ENCODE results near the gene KCNS1.
"Not testable (repeated sequence)": the region's sequence is repeated elsewhere in the genome, so short reads cannot be mapped to it uniquely, and the experiment has no call there.

KCNS1 gene

GRCh38 chr20:45072066-45072465 is 28.9 kb downstream of the KCNS1 start:
- no peak for DNase-seq

- no peak for DNase-seq
These were observed 29.8 kb downstream of the KCNS1 start for GRCh38 chr20:45070932-45071632.

DNA sequence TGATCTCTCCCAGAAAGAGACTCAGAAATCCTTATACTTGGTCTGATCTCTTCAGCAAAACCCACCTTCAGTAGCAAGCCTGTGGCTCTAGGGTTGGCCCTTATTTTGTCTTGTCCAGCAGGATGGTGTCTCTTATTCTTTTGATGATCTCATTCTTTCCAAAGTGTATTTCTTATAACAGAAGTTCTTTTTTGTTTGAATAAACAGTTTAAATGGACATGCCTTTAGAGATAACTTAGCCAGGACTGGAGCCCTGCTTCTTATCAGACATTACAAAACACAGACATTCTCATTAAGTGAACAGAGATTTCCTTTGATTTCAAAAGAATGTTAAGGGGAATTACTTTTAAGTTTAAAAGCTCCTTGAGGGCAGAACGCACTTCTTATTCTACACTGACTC is 31.7 kb downstream of the KCNS1 start:
- no peak for DNase-seq

DNA sequence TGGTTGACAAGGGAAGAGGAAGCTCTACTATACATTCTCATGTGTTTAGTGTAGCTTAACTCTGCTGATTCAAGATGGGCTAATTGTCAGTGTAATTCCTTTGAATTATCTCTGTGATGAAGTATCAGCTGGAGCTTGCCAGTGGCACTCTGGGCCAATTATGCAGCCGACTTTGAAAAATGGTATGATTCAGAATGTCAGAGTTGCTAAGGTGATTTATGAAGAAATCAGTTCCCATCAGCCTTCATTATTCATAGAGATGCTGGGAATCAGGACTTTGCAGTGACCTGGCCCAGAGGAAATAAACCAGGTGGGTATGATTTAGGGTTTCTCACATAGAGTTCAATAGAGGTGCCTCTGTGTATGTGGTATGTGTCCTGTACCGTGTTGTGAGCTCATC is 33.4 kb downstream of the KCNS1 start:
- DNase-seq: no peak

DNA sequence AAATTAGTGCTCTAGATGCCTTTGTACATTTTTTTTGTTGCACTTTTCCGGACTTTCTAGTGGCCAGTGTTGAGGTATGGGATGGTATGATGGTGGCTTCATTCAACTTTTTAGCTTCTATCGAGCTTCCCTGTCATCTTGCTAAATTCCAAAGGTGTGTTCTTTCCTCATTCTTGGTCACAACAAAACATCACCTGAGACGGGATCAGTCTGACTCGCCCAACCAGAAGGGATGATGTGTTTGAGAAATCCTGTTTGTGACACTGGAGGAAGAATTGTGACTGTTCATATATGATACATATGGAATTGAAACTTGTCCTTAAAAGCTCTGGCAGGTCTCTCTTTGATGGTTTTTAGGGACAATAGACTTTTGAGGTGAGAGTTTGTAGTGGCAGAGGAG is 33.8 kb downstream of the KCNS1 start:
- no peak for DNase-seq

GRCh38 chr20:45066372-45066771 is 34.6 kb downstream of the KCNS1 start:
- no peak for DNase-seq

DNA sequence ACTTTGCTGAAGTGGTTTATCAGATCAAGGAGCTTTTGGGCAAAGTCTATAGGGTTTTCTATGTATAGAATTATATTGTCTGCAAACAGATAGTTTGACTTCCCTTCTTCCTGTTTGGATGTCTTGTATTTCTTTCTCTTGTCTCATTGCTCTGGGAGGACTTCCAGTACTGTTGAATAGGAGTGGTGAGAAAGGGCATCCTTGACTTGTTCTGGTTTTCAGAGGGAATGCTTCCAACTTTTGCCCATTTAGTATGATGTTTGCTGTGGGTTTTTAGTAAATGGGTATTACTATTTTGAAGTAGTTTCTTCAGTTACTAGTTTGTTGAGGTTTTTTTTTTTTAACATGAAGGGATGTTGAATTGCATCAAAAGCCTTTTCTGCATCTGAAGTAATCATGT is 36.1 kb downstream of the KCNS1 start:
- no peak for DNase-seq

DNA sequence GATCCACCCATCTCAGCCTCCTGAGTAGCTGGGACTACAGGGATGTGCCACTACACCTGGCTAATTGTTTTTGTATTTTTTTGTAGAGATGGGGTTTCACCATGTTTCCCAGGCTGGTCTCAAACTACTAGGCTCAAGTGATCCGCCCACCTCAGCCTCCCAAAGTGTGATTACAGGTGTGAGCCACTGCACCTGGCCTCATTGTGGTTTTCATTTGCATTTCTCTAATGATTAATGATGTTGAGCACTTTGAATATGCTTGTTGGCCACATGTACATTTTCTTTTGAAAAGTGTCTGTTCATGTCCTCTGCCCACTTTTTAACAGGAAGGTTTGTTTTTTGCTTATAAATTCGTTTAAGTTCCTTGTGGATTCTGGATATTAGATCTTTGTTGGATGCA is 37.8 kb downstream of the KCNS1 start:
- DNase-seq: not testable (repeated sequence)

- no peak for DNase-seq
These were observed 39.7 kb downstream of the KCNS1 start for GRCh38 chr20:45061244-45061643.

DNA sequence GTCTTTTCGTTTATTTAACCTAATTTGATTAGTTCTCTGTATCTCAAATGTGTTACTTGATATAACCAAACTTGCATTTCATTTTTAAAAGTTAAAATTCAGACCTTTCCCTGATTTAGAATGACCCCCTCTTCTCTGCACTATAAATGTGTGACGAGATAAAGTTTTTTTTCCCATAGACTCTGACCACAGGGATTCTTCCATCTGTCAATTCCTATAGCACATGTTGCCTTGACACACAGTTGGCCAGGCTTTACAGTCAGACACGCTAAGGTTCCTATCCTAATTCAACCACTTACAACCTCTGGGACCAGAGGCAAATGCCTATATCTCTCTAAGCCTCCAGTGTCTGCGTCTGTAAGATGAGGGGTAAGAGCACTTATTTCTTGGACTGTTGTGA is 40.6 kb downstream of the KCNS1 start:
- DNase-seq: no peak

GRCh38 chr20:45059022-45059728 is 41.8 kb downstream of the KCNS1 start:
- no peak for DNase-seq

DNA sequence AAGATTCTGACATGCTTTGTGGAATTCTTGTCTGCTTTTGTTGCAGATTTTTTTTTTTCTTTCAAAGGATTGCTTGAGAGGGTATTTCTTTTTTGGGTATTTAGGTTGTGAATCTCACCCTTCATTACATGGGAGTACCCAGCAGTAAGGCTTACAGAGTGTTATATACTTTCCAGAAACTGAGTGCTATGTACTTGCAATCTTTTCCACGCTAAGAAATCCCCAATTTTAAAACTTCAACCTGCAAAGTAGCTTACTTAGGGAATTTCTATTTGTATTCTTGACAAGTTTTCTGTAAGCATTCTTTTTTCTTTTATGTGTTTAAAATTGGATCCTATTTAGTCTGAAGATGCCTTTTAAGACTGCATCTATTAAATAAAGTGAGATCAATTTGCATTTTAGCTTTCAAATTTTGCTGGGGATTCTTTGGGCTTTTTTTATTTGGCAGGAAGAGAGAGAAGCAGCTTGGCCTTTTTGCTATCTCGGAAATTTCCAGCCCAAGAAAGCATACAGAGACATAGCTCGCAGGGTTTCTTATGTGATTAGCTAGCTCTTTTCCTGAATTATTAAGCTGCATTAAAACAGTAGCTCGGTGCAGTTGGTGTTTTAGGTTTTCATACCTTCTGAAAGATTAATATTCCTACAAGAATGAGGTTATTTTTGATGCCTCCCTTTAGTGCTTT is 42.6 kb downstream of the KCNS1 start:
- no peak for DNase-seq

- no peak for DNase-seq
These were observed 44.3 kb downstream of the KCNS1 start for GRCh38 chr20:45056473-45057173.

GRCh38 chr20:45055056-45055455 is 45.9 kb downstream of the KCNS1 start:
- no peak for DNase-seq

GRCh38 chr20:45053430-45054351 is 47.2 kb downstream of the KCNS1 start:
- no peak for DNase-seq

GRCh38 chr20:45052698-45053429 is 48.1 kb downstream of the KCNS1 start:
- DNase-seq: no peak

GRCh38 chr20:45051204-45052060 is 49.5 kb downstream of the KCNS1 start:
- DNase-seq: no peak

DNA sequence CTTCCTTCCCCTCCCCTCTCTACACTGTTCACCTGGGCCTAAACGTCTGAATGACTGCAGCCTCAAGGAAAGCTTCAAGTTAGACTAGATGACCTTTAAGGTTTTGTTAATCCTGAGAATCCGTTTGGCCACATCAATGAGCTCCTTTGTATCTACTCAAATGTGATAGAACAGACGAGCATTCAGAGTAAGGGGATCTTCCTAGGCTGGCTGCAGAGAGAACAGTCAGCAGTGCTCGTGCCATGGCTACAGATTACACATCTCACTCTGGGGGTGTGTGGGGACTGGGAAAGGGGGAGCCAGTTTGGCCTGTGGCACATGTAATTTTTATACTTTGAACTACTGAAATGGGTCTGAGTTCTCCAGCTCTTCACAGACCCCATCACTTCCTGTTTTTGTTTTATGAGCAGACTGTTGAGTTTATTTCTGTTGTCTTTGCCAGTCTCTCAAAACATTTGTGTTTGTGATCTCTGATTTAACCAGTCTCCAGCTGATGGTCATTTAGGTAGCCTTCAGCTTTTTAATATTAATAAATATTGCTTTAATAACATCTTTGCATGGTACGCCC is 50.9 kb downstream of the KCNS1 start:
- DNase-seq: no peak

DNA sequence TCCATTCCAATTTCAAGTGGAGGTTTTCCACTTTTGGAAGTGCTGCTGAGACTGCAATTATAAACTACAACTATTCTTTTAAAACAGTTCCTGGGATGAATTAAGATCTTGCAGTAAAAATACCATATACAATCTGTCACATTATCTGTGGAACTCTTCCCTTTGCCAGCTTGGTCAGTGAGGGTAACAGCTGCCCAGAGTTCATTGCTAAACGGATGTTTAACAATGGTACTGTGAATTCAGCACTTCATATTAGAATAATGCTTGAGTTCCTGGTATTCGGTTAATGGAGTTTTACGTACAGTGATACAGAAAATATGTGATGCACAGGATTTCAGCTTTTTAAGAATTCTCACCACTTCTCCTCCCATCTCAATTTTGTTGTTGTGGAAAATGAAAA is 51.5 kb downstream of the KCNS1 start:
- no peak for DNase-seq

DNA sequence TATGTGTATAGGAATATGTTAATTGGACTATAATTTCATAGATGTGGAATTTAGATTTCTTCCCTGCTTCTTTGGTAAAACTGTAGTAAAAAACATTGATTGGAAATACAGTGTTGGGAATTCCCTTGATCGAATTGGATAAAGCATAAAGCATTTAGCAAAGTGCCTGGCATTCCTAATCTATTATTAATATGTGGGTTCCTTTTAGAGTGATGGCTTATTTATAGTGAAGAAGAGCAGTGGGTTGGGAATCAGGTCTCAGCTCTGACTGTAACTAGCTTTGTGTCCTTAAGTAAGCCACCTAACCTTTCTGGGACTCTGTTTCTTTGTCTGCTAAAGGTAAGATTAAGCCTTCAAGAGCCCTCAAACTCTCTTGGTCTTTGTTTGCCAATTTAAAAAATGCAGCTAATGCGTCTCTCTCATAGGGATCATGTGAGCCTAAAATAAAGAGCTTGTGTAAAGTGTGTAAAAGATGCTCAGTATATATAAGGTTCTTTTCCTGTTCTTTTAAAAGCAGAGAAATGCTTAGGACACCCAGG is 53.3 kb downstream of the KCNS1 start:
- DNase-seq: no peak
